ENCODE results near the gene EPSTI1. TPM values are rescaled to one million over a fixed set of nuclear protein-coding genes. Genes with fewer than 3 reads are reported as not detected.

Gene EPSTI1
- polyA plus RNA-seq, 1 donor from 2014 or later, result not detected

DNA sequence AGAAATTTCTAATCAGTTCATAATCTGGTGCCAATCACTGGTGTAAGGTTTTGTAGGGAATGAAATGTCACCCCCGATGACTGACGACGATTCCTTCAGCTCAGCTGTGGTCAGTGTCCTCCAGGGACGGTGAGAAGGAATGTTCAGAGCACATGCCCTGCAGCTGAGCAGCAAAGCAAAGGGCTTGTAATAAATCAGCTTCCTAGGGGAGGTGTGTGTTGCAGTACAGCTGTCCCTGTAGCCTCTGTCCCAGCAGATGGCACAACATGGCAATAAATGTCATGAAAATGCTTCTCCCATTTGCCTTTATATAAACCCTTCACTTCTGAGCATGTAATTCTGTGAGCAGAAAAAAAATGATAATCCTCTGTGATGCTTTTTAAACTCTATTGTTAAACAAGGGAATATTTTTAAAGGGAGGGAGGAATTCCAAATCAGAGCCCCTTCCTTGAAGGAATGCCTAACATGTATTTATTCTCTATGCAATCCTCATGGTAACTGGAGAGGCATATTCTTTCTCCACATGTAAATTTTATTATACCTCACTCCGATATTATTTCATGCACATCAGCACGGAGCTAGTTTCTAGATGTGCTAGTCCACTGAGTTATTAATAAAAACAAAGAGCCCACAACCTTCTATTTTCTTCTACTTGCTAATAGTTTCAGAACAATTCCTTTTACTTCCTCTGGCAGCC lies 108.1 kb downstream of the EPSTI1 start:
- H3K4me2 ChIP-seq (ENCODE audit: low read length), result no peak overlapping the region
- no peak overlapping the region for H3K9ac ChIP-seq (ENCODE audit: low read length)
- no peaks in the 10 kb centered on the region for H3K9me2 ChIP-seq (ENCODE audit: insufficient read depth, low read length)
- no peaks in the 10 kb centered on the region for H3F3A ChIP-seq (ENCODE audit: insufficient read depth, low read length, poor library complexity, severe bottlenecking)
- H2AFZ ChIP-seq (ENCODE audit: low read depth, low read length), result no peak overlapping the region
- no peak overlapping the region for H3K4me3 ChIP-seq (ENCODE audit: low read length)
- TF ChIP-seq EP300 (conservative IDR thresholded peaks at IDR 0.05; ENCODE audit: poor library complexity, severe bottlenecking) (peak; percentile 24), TAF1 (IDR thresholded peaks at IDR 0.05; ENCODE audit: low read depth) (no peak), EZH2 (IDR thresholded peaks at IDR 0.05; ENCODE audit: borderline replicate concordance, insufficient read depth, low read length, poor library complexity, severe bottlenecking) (no peak), MXI1 (conservative IDR thresholded peaks at IDR 0.05; ENCODE audit: poor library complexity, severe bottlenecking) (no peak), SMC3 (conservative IDR thresholded peaks at IDR 0.05; ENCODE audit: poor library complexity) (peak; percentile 78), RAD21 (conservative IDR thresholded peaks at IDR 0.05) (peak; percentile 79), POLR2AphosphoS5 (IDR thresholded peaks at IDR 0.05) (no peak), CTCF (IDR thresholded peaks at IDR 0.05; ENCODE audit: poor library complexity, severe bottlenecking) (peak; percentile 69)
- TF ChIP-seq, protein P1, sequence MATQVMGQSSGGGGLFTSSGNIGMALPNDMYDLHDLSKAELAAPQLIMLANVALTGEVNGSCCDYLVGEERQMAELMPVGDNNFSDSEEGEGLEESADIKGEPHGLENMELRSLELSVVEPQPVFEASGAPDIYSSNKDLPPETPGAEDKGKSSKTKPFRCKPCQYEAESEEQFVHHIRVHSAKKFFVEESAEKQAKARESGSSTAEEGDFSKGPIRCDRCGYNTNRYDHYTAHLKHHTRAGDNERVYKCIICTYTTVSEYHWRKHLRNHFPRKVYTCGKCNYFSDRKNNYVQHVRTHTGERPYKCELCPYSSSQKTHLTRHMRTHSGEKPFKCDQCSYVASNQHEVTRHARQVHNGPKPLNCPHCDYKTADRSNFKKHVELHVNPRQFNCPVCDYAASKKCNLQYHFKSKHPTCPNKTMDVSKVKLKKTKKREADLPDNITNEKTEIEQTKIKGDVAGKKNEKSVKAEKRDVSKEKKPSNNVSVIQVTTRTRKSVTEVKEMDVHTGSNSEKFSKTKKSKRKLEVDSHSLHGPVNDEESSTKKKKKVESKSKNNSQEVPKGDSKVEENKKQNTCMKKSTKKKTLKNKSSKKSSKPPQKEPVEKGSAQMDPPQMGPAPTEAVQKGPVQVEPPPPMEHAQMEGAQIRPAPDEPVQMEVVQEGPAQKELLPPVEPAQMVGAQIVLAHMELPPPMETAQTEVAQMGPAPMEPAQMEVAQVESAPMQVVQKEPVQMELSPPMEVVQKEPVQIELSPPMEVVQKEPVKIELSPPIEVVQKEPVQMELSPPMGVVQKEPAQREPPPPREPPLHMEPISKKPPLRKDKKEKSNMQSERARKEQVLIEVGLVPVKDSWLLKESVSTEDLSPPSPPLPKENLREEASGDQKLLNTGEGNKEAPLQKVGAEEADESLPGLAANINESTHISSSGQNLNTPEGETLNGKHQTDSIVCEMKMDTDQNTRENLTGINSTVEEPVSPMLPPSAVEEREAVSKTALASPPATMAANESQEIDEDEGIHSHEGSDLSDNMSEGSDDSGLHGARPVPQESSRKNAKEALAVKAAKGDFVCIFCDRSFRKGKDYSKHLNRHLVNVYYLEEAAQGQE (IDR thresholded peaks at IDR 0.05; ENCODE audit: borderline replicate concordance), result no peak
- H3K27ac ChIP-seq (ENCODE audit: low read length), result no peak overlapping the region
- no peaks in the 10 kb centered on the region for H3K9me3 ChIP-seq (ENCODE audit: low read length)
- H3K79me2 ChIP-seq (replicated peaks; ENCODE audit: insufficient read depth, low read length), result no peaks in the 10 kb centered on the region
- H4K20me1 ChIP-seq (ENCODE audit: insufficient read depth), result no peaks in the 10 kb centered on the region
- H3K36me3 ChIP-seq (ENCODE audit: insufficient read depth, low read length), result no peaks in the 10 kb centered on the region
- no peaks in the 10 kb centered on the region for H3K27me3 ChIP-seq (ENCODE audit: insufficient read depth, low read depth, low read length)

DNA sequence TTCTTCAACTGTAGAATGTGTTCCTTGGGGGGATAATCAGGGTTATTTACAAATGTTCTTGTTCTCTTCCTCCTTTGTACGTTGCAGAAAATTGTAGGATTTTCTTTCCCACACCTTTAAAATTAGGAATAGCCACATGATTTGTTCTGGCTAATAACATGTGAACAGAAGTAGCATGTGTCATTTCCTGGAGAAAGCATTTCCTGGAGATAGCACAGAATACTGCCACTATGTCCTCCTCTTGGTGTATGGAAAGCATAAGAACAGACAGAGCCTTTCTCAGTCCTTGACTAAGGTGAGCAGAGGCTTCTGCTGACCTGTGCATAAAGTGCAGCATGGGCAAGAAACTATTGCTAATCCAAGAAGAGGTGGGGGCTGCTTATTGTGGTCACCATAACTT lies 108.9 kb downstream of the EPSTI1 start:
- Histone ChIP-seq H3K4me3 (ENCODE audit: low read length) (no peak overlapping the region), H3F3A (ENCODE audit: insufficient read depth, low read length, poor library complexity, severe bottlenecking) (no peaks in the 10 kb centered on the region), H3K36me3 (ENCODE audit: insufficient read depth, low read length) (no peaks in the 10 kb centered on the region), H2AFZ (ENCODE audit: low read depth, low read length) (no peak overlapping the region), H3K27me3 (ENCODE audit: insufficient read depth, low read depth, low read length) (no peaks in the 10 kb centered on the region), H3K4me2 (ENCODE audit: low read length) (no peak overlapping the region), H3K27ac (ENCODE audit: low read length) (no peak overlapping the region), H4K20me1 (ENCODE audit: insufficient read depth) (no peaks in the 10 kb centered on the region), H3K9me3 (ENCODE audit: low read length) (no peaks in the 10 kb centered on the region), H3K9me2 (ENCODE audit: insufficient read depth, low read length) (no peaks in the 10 kb centered on the region), H3K79me2 (replicated peaks; ENCODE audit: insufficient read depth, low read length) (no peaks in the 10 kb centered on the region), H3K9ac (ENCODE audit: low read length) (no peak overlapping the region)
- TF ChIP-seq POLR2AphosphoS5 (IDR thresholded peaks at IDR 0.05), result no peak
- TF ChIP-seq EP300 (conservative IDR thresholded peaks at IDR 0.05; ENCODE audit: poor library complexity, severe bottlenecking), result no peak
